ENCODE data around the gene PRRC2B. TPM values are rescaled to one million over a fixed set of nuclear protein-coding genes. Genes with fewer than 3 reads are reported as not detected.

Gene PRRC2B
- total RNA-seq, 8 experiments from 2014 or later = 40.6 to 206 (median 126) TPM

- Histone ChIP-seq H3K27ac (no peak overlapping the region), H3K4me1 (replicated peaks in 1 of 2) (peaks cover 13 to 17% of the 10 kb centered on the region in 2 donors), H3K4me3 (no peak overlapping the region)
- 33 to 100% (median 100%) methylated on average over 1 to 2 of the region's 3 CpGs; no CpG with 5 or more reads in 7 of the 10 experiments for WGBS, 10 experiments
- in situ Hi-C loops (cut with MboI; ENCODE audit: low pct_unique_long_range_greater_than_20kb in 2 of 9, low sequenced_read_pairs in 9 of 9, unreplicated experiment in 9 of 9) = no loop called here
- peak in 2 of 8 experiments; percentile 11 to 18 for ATAC-seq (replicated peaks in 6 of 8)
Observed at GRCh38 chr9:131433302-131433854, 39.5 kb downstream of the PRRC2B start.

GRCh38 chr9:131434673-131435072 lies 40.8 kb downstream of the PRRC2B start:
- in situ Hi-C loops (cut with MboI; ENCODE audit: low pct_unique_long_range_greater_than_20kb in 2 of 9, low sequenced_read_pairs in 9 of 9, unreplicated experiment in 9 of 9) = no loop called here
- WGBS, 10 experiments = 30 to 93% (median 85%) methylated on average over 2 to 7 of the region's 7 CpGs; no CpG with 5 or more reads in 1 of the 10 experiments
- ATAC-seq (replicated peaks in 6 of 8) = no peak

DNA sequence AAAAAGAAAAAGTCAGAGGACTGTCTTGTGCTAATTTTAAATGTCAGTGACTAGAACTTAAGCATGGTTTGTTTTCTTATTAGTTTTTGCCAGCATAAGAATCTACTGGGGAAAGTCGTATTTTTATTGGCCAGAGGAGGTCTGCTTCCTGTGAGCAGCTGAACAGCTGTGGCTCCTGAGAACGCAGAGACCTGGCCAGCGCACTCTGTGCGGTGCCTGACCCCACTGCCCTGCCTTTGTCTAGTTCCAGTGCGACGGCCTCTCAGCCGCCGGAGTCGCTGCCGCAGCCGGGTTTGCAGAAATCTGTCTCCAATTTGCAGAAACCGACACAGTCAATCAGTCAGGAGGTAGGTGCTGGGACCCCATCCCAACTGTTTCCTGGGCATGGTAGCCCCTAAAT lies 42.5 kb downstream of the PRRC2B start:
- peaks cover 13 to 17% of the 10 kb centered on the region in 2 donors for H3K4me1 ChIP-seq (replicated peaks in 1 of 2)
- in situ Hi-C loops (cut with MboI; ENCODE audit: low pct_unique_long_range_greater_than_20kb in 2 of 9, low sequenced_read_pairs in 9 of 9, unreplicated experiment in 9 of 9) = no loop called here

More at GRCh38 chr9:131434673-131435072, 40.8 kb downstream of the PRRC2B start:
- H3K27ac ChIP-seq = no peak overlapping the region
- peaks cover 13 to 17% of the 10 kb centered on the region in 2 donors for H3K4me1 ChIP-seq (replicated peaks in 1 of 2)
- H3K4me3 ChIP-seq = no peak overlapping the region

DNA sequence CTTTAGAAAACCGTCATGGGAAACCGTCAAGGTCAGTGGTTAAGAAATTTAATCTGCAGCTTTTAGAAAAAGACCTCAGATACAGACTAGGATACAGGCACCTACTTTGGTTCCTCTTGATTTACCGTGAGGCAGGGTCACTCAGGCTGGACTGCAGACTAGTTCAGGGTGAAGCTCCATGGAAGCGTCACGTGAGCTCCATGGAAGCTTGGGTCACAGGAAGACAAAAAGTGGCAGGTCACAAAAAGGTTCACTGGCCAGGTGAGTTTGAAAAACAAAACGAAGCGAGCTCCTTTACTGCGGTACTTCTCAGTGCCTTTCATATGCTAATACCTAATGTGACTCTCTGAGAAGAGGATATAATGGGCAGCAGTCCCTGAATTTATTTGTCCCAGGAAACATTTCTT lies 43.0 kb downstream of the PRRC2B start:
- ATAC-seq (replicated peaks in 6 of 8) = no peak
- peaks cover 13 to 17% of the 10 kb centered on the region in 2 donors for H3K4me1 ChIP-seq (replicated peaks in 1 of 2)
- no peak overlapping the region for H3K4me3 ChIP-seq
- WGBS, 10 experiments = 41 to 94% (median 71%) methylated on average over 2 to 6 of the region's 8 CpGs
- in situ Hi-C loops (cut with MboI; ENCODE audit: low pct_unique_long_range_greater_than_20kb in 2 of 9, low sequenced_read_pairs in 9 of 9, unreplicated experiment in 9 of 9) = no loop called here
- H3K27ac ChIP-seq = no peak overlapping the region

More for the DNA sequence above, 42.5 kb downstream of the PRRC2B start:
- 32 to 75% (median 63%) methylated on average over 3 to 12 of the region's 12 CpGs; no CpG with 5 or more reads in 5 of the 10 experiments for WGBS, 10 experiments
- Histone ChIP-seq H3K4me3 (no peak overlapping the region), H3K27ac (no peak overlapping the region)
- peak in 2 of 8 experiments; percentile 25 to 40 for ATAC-seq (replicated peaks in 6 of 8)

DNA sequence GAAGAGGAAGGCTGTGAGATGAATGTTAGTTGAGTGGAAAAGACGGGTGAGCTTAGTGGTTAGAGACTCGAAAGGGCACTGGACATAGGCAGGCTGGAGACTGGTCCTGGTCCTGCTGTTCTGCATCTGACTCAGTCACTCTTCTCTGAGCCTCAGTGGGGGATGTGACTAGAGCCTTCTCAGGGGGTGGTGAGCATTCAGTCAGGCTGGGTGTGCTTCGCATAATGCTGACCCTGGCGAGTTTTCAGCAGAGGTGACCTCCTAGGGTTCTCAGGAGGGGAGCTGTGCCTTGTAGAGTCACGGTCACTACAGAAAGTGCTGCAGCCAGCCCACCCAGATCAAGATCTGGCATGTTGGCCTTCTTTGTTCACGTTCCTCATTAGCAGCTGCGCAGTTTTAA lies 44.3 kb downstream of the PRRC2B start:
- in situ Hi-C loops (cut with MboI; ENCODE audit: low pct_unique_long_range_greater_than_20kb in 2 of 9, low sequenced_read_pairs in 9 of 9, unreplicated experiment in 9 of 9) = no loop called here
- H3K4me1 ChIP-seq (replicated peaks in 1 of 2) = peaks cover 13 to 17% of the 10 kb centered on the region in 2 donors
- peak in 1 of 8 experiments; percentile 15 for ATAC-seq (replicated peaks in 6 of 8)
- no peak overlapping the region for H3K4me3 ChIP-seq
- H3K27ac ChIP-seq = no peak overlapping the region
- WGBS, 10 experiments = 55 to 100% (median 91%) methylated on average over 1 to 4 of the region's 7 CpGs; no CpG with 5 or more reads in 1 of the 10 experiments

GRCh38 chr9:131439224-131439623 lies 45.3 kb downstream of the PRRC2B start:
- H3K27ac ChIP-seq = no peak overlapping the region
- peaks cover 13 to 17% of the 10 kb centered on the region in 2 donors for H3K4me1 ChIP-seq (replicated peaks in 1 of 2)
- no peak for ATAC-seq (replicated peaks in 6 of 8)
- in situ Hi-C loops (cut with MboI; ENCODE audit: low pct_unique_long_range_greater_than_20kb in 2 of 9, low sequenced_read_pairs in 9 of 9, unreplicated experiment in 9 of 9) = no loop called here
- 93 to 100% (median 100%) methylated on average over 1 to 4 of the region's 4 CpGs; no CpG with 5 or more reads in 5 of the 10 experiments for WGBS, 10 experiments
- no peak overlapping the region for H3K4me3 ChIP-seq

DNA sequence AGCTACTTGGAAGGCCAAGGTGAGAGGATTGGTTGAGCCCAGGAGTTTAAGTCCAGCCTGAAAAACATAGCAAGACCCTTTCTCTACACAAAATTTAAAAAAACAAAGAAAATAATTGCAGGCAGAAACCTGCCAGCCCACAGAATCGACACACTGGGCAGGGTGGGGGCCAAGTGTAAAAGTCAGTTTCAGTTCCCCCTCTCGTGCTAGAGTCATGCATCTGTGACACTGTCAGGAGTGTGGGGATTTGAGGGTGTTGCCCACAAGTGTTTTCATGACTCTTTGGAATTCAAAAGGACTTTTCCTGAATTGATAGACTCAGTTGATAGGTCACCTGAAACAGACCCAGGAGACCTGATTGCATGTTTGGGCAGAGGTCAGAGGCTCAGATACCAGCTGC lies 47.6 kb downstream of the PRRC2B start:
- 40 to 100% (median 86%) methylated on average over 1 to 2 of the region's 2 CpGs; no CpG with 5 or more reads in 3 of the 10 experiments for WGBS, 10 experiments
- H3K4me1 ChIP-seq (replicated peaks in 1 of 2) = peaks cover 4 to 8% of the 10 kb centered on the region in 2 donors
- ATAC-seq (replicated peaks in 6 of 8) = no peak
- H3K4me3 ChIP-seq = no peak overlapping the region
- no peak overlapping the region for H3K27ac ChIP-seq
- in situ Hi-C loops (cut with MboI; ENCODE audit: low pct_unique_long_range_greater_than_20kb in 2 of 9, low sequenced_read_pairs in 9 of 9, unreplicated experiment in 9 of 9) = no loop called here

- WGBS, 10 experiments = 75 to 100% (median 90%) methylated on average over 1 to 9 of the region's 10 CpGs; no CpG with 5 or more reads in 2 of the 10 experiments
- no peak overlapping the region for H3K4me3 ChIP-seq
- no peak overlapping the region for H3K27ac ChIP-seq
- no peaks in the 10 kb centered on the region for H3K4me1 ChIP-seq (replicated peaks in 1 of 2)
- in situ Hi-C loops (cut with MboI; ENCODE audit: low pct_unique_long_range_greater_than_20kb in 2 of 9, low sequenced_read_pairs in 9 of 9, unreplicated experiment in 9 of 9) = no loop called here
- ATAC-seq (replicated peaks in 6 of 8) = no peak
Observed at GRCh38 chr9:131442351-131442750, 48.5 kb downstream of the PRRC2B start.

DNA sequence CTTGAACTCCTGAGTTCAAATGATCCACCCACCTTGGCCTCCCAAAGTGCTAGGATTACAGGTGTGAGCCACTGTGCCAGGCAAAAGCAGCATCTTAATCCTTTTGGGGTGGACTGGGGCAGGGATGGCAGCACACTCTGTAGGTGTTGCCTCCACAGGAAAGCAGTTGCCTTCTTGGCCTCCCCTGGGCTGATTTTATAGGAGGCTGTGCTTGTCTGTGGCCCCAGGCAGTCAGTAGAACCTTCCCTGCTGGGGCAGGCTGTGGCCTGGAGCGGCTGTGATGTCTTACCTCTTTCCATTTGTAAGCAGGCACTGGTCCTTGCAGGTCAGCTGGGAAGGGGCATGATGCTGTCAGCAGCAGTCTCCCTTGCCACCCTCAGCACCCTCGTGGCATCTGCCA lies 49.8 kb downstream of the PRRC2B start:
- H3K4me3 ChIP-seq = no peak overlapping the region
- H3K27ac ChIP-seq = no peak overlapping the region
- no peaks in the 10 kb centered on the region for H3K4me1 ChIP-seq (replicated peaks in 1 of 2)
- in situ Hi-C loops (cut with MboI; ENCODE audit: low pct_unique_long_range_greater_than_20kb in 2 of 9, low sequenced_read_pairs in 9 of 9, unreplicated experiment in 9 of 9) = no loop called here
- WGBS, 10 experiments = 80 to 100% (median 83%) methylated on average over 1 of the region's 2 CpGs; no CpG with 5 or more reads in 7 of the 10 experiments
- no peak for ATAC-seq (replicated peaks in 6 of 8)

DNA sequence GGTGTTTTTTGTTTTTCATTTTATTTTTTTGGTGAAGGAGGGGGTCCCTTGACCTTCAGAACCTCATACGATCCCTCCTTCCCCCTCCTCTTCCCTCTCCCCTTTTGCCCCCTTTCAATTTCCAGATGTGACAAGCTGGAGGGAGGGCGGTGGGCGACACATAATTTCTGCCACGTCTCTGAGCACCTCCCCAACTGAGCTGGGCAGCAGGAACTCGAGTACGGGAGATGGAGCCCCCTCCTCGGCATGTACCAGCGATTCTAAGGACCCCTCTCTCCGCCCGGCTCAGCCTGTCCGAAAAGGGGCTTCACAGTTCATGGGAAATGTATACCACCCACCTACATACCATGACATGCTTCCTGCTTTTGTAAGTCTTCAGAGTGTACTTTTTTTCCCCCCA lies 52.4 kb downstream of the PRRC2B start:
- WGBS, 10 experiments = 83 to 100% (median 97%) methylated on average over 1 to 5 of the region's 11 CpGs; no CpG with 5 or more reads in 7 of the 10 experiments
- no peak overlapping the region for H3K27ac ChIP-seq
- no peak overlapping the region for H3K4me3 ChIP-seq
- no peak for ATAC-seq (replicated peaks in 6 of 8)
- H3K4me1 ChIP-seq (replicated peaks in 1 of 2) = no peaks in the 10 kb centered on the region
- in situ Hi-C loops (cut with MboI; ENCODE audit: low pct_unique_long_range_greater_than_20kb in 2 of 9, low sequenced_read_pairs in 9 of 9, unreplicated experiment in 9 of 9) = no loop called here

GRCh38 chr9:131447148-131447547 lies 53.3 kb downstream of the PRRC2B start:
- peak in 2 of 8 experiments; percentile 58 to 83 for ATAC-seq (replicated peaks in 6 of 8)
- no peaks in the 10 kb centered on the region for H3K4me1 ChIP-seq (replicated peaks in 1 of 2)
- WGBS, 10 experiments = 24 to 100% (median 83%) methylated on average over 2 to 4 of the region's 8 CpGs; no CpG with 5 or more reads in 2 of the 10 experiments
- no peak overlapping the region for H3K27ac ChIP-seq
- no peak overlapping the region for H3K4me3 ChIP-seq
- in situ Hi-C loops (cut with MboI; ENCODE audit: low pct_unique_long_range_greater_than_20kb in 2 of 9, low sequenced_read_pairs in 9 of 9, unreplicated experiment in 9 of 9) = no loop called here

DNA sequence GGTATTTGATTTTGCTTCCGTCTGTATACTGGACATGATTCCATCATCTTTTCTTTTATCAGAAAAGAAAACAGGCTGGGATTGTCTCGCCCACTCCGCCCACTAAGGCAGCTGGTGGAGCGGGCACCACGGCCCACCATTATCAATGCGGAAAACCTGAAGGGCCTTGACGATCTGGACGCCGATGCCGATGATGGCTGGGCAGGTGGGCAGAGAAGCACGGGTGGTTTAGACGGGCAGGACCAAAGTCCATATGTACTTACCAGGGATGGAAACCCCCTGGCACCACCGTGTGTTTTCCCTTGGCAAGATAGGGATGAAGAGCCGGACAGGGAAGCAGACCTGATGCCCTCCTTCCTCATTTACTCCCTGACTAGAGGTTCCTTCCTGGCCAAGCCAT lies 53.7 kb downstream of the PRRC2B start:
- Histone ChIP-seq H3K4me1 (replicated peaks in 1 of 2) (no peaks in the 10 kb centered on the region), H3K4me3 (no peak overlapping the region), H3K27ac (no peak overlapping the region)
- no peak for ATAC-seq (replicated peaks in 6 of 8)
- 83 to 100% (median 95%) methylated on average over 1 to 9 of the region's 14 CpGs; no CpG with 5 or more reads in 2 of the 10 experiments for WGBS, 10 experiments
- in situ Hi-C loops (cut with MboI; ENCODE audit: low pct_unique_long_range_greater_than_20kb in 2 of 9, low sequenced_read_pairs in 9 of 9, unreplicated experiment in 9 of 9) = no loop called here

DNA sequence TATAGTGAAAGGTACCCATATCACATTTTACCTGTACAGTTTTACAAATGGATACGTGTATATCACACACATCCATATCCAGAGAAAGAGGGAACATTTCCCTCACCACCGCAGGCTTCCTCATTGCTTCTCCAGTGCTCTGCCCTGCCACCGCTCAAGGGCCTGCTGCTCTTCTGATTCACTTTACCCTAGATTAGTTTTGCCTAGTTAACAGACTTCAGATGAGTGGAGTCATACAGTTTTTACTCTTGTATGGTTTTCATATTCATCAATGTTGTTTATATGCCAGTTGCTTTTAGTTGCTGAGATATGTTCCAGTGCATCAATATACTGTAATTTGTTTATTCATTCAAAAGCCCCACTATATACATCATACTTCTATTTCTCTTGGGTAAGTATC lies 54.9 kb downstream of the PRRC2B start:
- Histone ChIP-seq H3K4me1 (replicated peaks in 1 of 2) (no peaks in the 10 kb centered on the region), H3K27ac (no peak overlapping the region), H3K4me3 (no peak overlapping the region)
- no peak for ATAC-seq (replicated peaks in 6 of 8)
- WGBS, 10 experiments = 67 to 100% (median 100%) methylated on average over 1 to 3 of the region's 3 CpGs; no CpG with 5 or more reads in 2 of the 10 experiments
- in situ Hi-C loops (cut with MboI; ENCODE audit: low pct_unique_long_range_greater_than_20kb in 2 of 9, low sequenced_read_pairs in 9 of 9, unreplicated experiment in 9 of 9) = no loop called here

DNA sequence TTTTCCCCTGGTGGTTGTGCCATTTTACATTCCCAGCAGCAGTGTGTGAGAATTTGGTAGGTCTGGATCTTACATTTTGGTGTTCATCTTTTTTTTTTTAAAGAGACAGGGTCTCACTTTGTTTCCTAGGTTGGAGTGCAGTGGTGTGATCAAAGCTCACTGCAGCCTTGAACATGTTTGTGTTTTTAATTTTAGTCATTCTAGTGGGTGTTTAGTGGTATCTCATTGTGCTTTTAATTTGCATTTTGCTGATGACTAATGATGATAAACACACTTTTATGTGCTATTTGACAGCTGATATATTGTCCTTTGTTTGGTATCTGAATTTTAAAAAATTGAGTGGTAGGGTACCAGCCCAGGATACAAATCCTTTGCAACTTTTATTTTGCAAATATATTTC lies 55.4 kb downstream of the PRRC2B start:
- in situ Hi-C loops (cut with MboI; ENCODE audit: low pct_unique_long_range_greater_than_20kb in 2 of 9, low sequenced_read_pairs in 9 of 9, unreplicated experiment in 9 of 9) = no loop called here
- H3K4me1 ChIP-seq (replicated peaks in 1 of 2) = no peaks in the 10 kb centered on the region
- peak in 2 of 8 experiments; percentile 46 to 56 for ATAC-seq (replicated peaks in 6 of 8)
- H3K27ac ChIP-seq = no peak overlapping the region
- H3K4me3 ChIP-seq = no peak overlapping the region
